ENCODE data around the gene TWIST1.

TWIST1 gene

GRCh38 chr7:19117091-19117869, at the start of gene TWIST1:
TWIST1 (minus strand) TSS chr7:19117636; CDS start chr7:19117321, 315 bp downstream.
- no peak for FAIRE-seq

- FAIRE-seq: no peak
These were observed 44.2 kb upstream of the TWIST1 start for GRCh38 chr7:19161671-19162070.

GRCh38 chr7:19146699-19147098, 29.3 kb upstream of the TWIST1 start:
- no peak for FAIRE-seq

GRCh38 chr7:19145434-19146115, 28.1 kb upstream of the TWIST1 start:
- no peak for FAIRE-seq

- FAIRE-seq: no peak
These were observed 27.4 kb upstream of the TWIST1 start, which contains the start of gene FERD3L for GRCh38 chr7:19144661-19145433. FERD3L (minus strand) TSS chr7:19145421; CDS start chr7:19145362, 59 bp downstream.

GRCh38 chr7:19143881-19144574, 26.6 kb upstream of the TWIST1 start:
- FAIRE-seq: no peak

- FAIRE-seq: no peak
These were observed 22.4 kb upstream of the TWIST1 start for GRCh38 chr7:19139706-19140327.

GRCh38 chr7:19133886-19134285, 16.4 kb upstream of the TWIST1 start:
- FAIRE-seq: no peak

- no peak for FAIRE-seq
These were observed 16.0 kb upstream of the TWIST1 start for GRCh38 chr7:19133390-19133789.

- no peak for FAIRE-seq
These were observed 11.4 kb upstream of the TWIST1 start for GRCh38 chr7:19128856-19129255.

- FAIRE-seq: peak; percentile 97
These were observed 4.6 kb upstream of the TWIST1 start for GRCh38 chr7:19121977-19122588.

GRCh38 chr7:19119870-19120486, 2.5 kb upstream of the TWIST1 start:
- FAIRE-seq: no peak

- FAIRE-seq: no peak
These were observed 1.9 kb upstream of the TWIST1 start for GRCh38 chr7:19119372-19119771.

GRCh38 chr7:19118636-19119371, 1.4 kb upstream of the TWIST1 start:
- FAIRE-seq: no peak

- no peak for FAIRE-seq
These were observed 603 bp upstream of the TWIST1 start for GRCh38 chr7:19117870-19118608.

- FAIRE-seq: no peak
These were observed 1.0 kb downstream of the TWIST1 start for GRCh38 chr7:19116121-19117090.

GRCh38 chr7:19114551-19114855, 2.9 kb downstream of the TWIST1 start:
- FAIRE-seq: no peak

- FAIRE-seq: no peak
These were observed 3.4 kb downstream of the TWIST1 start for GRCh38 chr7:19113855-19114550.
